ENCODE measurements around the gene GALNTL6.
A peak's percentile ranks its signal among the peaks of the same experiment; 100 is the strongest.
"Not testable (repeated sequence)": the region's sequence is repeated elsewhere in the genome, so short reads cannot be mapped to it uniquely, and the experiment has no call there.

GALNTL6 gene

GRCh38 chr4:172778583-172778982 is 965.4 kb downstream of the GALNTL6 start:
- DNase-seq (ENCODE audit: insufficient read length, low spot score) (no peak), FAIRE-seq (no peak)

DNA sequence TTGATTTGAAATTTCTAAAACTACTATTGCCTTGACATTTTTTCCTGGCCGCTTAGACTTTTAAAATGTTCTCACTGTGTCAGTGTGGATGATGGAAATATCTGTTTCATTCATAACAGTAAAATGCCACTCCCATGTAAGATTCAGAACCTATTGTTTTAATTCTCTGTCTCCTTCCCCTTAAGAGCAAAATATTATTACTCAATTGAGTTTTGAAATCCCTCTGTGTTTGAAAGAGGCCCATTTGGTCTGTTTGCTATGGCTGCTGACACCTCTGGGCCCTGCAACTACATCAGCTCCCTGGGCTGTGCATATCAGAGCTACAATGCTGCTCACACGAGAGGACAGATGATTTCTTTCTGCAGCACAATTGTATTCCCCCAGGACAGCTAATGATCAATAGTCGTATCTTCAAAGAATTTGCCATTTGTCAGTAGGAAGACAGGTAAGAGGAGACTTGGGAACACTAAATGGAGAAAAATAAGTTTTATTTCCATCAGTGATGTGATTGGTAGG is 967.4 kb downstream of the GALNTL6 start:
- FAIRE-seq, result no peak

GRCh38 chr4:172785613-172786012 is 972.4 kb downstream of the GALNTL6 start:
- no peak for DNase-seq (ENCODE audit: insufficient read length, low spot score)

More for the DNA sequence above, 967.4 kb downstream of the GALNTL6 start:
- no peak for DNase-seq (ENCODE audit: insufficient read length, low spot score)

DNA sequence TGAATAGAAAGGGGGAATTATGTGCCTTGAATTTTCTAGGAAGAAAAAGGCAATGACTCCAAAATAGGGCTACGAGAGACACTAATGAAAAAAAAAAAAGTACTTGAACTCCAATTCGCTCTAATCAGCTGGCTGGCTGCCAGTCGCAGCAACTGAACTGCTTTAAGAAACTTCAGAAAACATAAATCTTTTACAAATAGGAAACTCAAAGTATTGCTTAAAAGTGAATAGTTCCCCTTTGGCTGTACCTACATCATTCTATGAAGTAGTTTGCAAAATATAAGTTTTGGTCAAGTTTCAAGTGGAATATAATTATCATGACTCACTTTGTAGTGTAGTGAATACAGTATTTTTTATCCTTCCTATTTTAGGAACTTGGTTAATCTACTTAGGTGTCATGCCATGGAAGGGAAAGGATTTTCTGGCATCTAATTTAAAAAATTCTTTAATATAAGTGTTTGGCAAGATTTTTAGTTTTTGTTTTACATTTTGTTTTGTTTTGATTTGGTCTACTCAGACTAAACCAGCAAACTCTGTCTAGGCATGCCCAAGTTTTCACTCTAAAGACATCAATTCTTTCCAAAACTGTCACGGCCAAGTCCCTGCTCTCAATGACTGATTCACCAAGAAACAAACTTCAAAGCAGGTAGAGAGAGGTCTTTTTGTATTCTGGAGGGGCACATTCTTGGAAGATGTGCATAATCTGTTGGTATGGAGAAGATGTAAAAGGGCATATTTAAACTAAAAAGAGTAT is 973.0 kb downstream of the GALNTL6 start:
- DNase-seq (ENCODE audit: insufficient read length, low spot score) (no peak), FAIRE-seq (no peak)

More at GRCh38 chr4:172785613-172786012, 972.4 kb downstream of the GALNTL6 start:
- no peak for FAIRE-seq

GRCh38 chr4:172787111-172787510 is 973.9 kb downstream of the GALNTL6 start:
- DNase-seq (ENCODE audit: insufficient read length, low spot score), result no peak
- no peak for FAIRE-seq

DNA sequence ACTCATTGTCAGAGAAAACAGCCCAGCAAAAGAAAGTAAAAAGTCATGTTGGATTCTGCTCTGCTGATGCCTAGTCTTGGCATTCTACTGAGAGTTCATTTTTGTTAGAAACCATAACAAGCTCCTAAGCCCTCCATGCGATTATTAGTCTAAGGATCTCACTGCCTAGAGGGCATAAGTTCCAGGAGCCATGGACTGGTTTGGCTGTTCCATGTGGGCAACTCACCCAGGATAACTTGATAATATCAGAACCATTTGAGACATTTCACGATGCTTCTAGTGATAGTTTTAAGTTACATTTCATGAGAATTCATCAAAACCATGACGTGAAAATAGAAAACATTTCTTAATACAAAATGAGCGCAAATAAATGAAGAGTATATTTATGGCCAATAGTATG is 978.6 kb downstream of the GALNTL6 start:
- DNase-seq (ENCODE audit: insufficient read length, low spot score) (no peak), FAIRE-seq (no peak)

- FAIRE-seq, result no peak
- no peak for DNase-seq (ENCODE audit: insufficient read length, low spot score)
Observed at GRCh38 chr4:172793565-172794306, 980.5 kb downstream of the GALNTL6 start.

- FAIRE-seq (no peak), DNase-seq (ENCODE audit: insufficient read length, low spot score) (no peak)
Observed at GRCh38 chr4:172794307-172794703, 981.1 kb downstream of the GALNTL6 start.

DNA sequence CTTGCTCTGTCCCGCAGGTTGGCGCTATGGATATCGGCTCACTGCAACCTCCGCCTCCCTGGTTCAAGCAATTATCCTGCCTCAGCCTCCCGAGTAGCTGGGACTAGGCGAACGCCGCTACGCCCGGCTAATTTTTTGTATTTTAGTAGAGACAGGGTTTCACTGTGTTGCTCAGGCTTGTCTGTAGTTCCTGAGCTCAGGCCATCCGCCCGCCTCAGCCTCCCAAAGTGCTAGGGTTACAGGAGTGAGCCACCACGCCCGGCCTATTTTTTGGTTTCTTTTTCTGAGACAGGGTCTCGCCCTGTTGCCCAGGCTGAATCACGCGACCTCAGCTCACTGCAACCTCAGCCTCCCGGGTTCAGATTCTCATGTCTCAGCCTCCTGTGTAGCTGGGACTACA is 984.1 kb downstream of the GALNTL6 start:
- FAIRE-seq; DNase-seq (ENCODE audit: insufficient read length, low spot score): not testable (repeated sequence)

GRCh38 chr4:172802032-172802431 is 988.8 kb downstream of the GALNTL6 start:
- FAIRE-seq (no peak), DNase-seq (ENCODE audit: insufficient read length, low spot score) (no peak)

- no peak for FAIRE-seq
Observed at GRCh38 chr4:172806841-172807240, 993.6 kb downstream of the GALNTL6 start.

DNA sequence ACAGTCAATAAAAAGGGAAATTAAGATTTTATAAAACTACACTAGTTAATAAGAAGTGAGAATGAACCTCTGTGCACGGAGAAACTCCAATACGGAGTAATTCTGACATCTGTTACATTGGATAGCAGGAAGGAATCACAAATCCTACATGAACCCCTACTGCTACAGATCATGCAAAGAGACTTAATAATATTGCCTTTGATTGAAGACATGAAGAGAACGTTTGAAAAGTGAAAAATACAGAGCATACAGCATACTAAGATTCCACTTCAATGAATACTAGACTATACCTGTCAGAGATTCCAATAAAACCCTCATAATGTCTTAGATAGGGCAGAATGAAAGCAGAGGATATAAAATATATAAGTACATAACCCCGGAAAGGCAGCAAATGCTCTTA is 995.0 kb downstream of the GALNTL6 start:
- no peak for FAIRE-seq
- DNase-seq (ENCODE audit: insufficient read length, low spot score), result no peak

More at GRCh38 chr4:172806841-172807240, 993.6 kb downstream of the GALNTL6 start:
- no peak for DNase-seq (ENCODE audit: insufficient read length, low spot score)

GRCh38 chr4:172809319-172809718 is 996.1 kb downstream of the GALNTL6 start:
- FAIRE-seq (no peak), DNase-seq (ENCODE audit: insufficient read length, low spot score) (no peak)

- FAIRE-seq (peak; percentile 85), DNase-seq (ENCODE audit: insufficient read length, low spot score) (peak; percentile 32)
Observed at GRCh38 chr4:172813359-172813923, 1000.2 kb downstream of the GALNTL6 start.

GRCh38 chr4:172815499-172816164 is 1002.4 kb downstream of the GALNTL6 start:
- FAIRE-seq (no peak), DNase-seq (ENCODE audit: insufficient read length, low spot score) (no peak)

GRCh38 chr4:172818901-172819300 is 1005.7 kb downstream of the GALNTL6 start:
- no peak for DNase-seq (ENCODE audit: insufficient read length, low spot score)
- no peak for FAIRE-seq

DNA sequence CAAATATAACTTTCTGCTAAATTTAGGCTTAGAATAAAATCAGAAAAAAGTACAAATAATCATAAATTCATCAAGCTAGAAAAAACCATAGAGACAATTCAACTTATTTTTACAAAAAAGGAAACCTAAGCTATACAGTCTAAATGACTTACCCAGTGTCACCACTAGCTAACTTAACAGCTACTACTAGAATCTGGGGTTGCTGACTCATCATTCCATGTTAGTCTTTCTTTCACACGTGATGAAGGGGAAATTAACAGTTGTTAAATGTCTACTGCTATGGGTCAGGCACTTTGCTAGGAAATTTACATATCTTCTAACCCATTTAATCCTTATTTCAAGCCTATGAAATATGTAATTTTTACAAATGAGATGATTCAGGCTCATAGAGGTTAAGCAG is 1006.1 kb downstream of the GALNTL6 start:
- no peak for DNase-seq (ENCODE audit: insufficient read length, low spot score)
- FAIRE-seq, result no peak

GRCh38 chr4:172822331-172822730 is 1009.1 kb downstream of the GALNTL6 start:
- DNase-seq (ENCODE audit: insufficient read length, low spot score) (no peak), FAIRE-seq (no peak)

- FAIRE-seq (no peak), DNase-seq (ENCODE audit: insufficient read length, low spot score) (no peak)
Observed at GRCh38 chr4:172826346-172826745, 1013.1 kb downstream of the GALNTL6 start.

DNA sequence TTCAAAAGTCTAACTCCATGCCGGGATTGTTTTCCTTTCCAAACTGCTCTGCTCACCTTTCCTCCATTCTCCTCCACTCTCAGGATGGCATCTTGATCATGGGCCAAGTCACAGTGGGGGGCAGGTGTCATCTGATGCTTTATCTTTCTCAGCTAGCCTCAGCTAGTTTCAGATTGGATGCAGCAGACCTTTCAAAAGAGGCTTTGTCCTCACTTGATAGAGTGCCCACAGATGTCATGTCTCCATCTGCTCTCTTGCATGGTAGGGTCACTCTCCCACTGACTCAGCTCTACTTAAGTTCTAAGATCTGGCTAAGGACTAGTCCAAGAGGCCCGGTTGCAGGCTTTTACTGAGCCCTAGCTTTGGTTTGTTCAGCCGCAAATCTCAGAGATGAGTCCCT is 1013.7 kb downstream of the GALNTL6 start:
- no peak for DNase-seq (ENCODE audit: insufficient read length, low spot score)
- no peak for FAIRE-seq

- peak; percentile 10 for DNase-seq (ENCODE audit: insufficient read length, low spot score)
Observed at GRCh38 chr4:172830295-172830764, 1017.1 kb downstream of the GALNTL6 start.

More at GRCh38 chr4:172830295-172830764, 1017.1 kb downstream of the GALNTL6 start:
- FAIRE-seq, result peak; percentile 14

Data from GM19239 (cell line).